ENCODE measurements around the gene TOMT.

- TF ChIP-seq POLR2A (IDR thresholded peaks at IDR 0.05) (no peak), CTCF (IDR thresholded peaks at IDR 0.05) (no peak), POLR2AphosphoS5 (IDR thresholded peaks at IDR 0.05) (no peak)
These were observed 25.9 kb upstream of the TOMT start for GRCh38 chr11:72079819-72080325.
